ENCODE measurements around the gene TRPV5.
A peak's percentile ranks its signal among the peaks of the same experiment; 100 is the strongest.

Gene TRPV5

GRCh38 chr7:142908290-142908689 lies 25.3 kb downstream of the TRPV5 start:
- peak; percentile 22 for DNase-seq

- DNase-seq = no peak
Observed at GRCh38 chr7:142906643-142907042, 26.9 kb downstream of the TRPV5 start.

GRCh38 chr7:142905759-142906158 lies 27.8 kb downstream of the TRPV5 start:
- DNase-seq = no peak

DNA sequence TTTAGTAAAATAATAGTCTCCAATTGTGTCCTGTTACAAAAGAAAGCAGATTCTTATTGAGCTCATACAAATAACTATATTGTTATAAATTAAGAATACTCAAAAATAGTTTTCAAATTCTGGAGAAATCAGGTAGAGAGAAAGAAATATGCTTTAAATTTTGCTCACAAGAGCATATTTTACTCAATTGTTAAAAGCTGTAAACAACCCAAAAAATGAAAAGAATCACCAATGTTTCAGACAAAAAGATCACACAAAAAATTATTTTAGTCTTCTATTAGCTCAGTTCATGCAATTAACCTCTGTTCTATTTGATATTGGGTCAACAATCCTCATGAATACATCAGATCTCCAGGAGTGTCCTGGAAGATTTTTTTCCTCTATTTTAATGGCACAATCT lies 29.4 kb downstream of the TRPV5 start:
- DNase-seq = no peak

- peak; percentile 52 for DNase-seq
Observed at GRCh38 chr7:142901426-142902259, 31.9 kb downstream of the TRPV5 start.

DNA sequence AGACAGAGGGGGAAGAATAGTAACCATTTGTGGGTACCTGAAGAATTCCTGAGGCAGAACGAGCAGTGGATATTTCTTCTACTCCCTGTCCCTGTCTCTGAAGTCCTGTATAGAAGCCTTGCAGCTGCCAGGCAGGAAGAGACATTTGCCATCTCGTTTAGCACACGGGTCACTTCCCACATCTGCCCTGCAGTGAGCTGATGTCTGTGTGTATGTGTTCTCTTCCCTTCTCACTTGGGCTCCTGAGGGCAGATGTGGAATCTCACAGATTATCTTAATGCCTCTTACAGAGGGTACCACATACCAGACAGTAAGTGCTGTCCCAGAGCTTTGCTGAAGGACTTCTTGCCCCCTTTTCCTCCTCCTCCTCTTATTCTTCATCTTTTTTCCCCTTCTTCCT lies 33.9 kb downstream of the TRPV5 start:
- DNase-seq = peak; percentile 52

- DNase-seq = peak; percentile 87
Observed at GRCh38 chr7:142898377-142899170, 35.0 kb downstream of the TRPV5 start.

DNA sequence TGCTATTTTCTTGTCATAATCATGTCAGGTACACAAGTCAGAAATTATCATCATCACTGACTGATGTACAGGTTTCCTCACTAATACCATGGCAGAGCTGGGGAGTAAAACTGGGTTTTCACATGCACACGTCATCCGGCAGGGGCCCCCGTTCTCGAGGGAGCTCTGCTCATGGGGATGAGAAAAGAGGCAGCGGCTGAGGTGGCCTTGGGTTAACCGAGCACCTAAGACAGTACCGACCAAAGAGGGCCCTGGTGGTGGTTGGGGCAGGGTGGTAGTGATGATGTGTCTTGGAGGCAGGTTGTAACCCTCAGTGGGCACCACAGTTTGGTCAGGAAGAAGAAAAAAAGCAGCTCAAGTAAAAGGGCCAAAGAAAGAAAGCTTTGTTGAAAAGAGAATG lies 35.9 kb downstream of the TRPV5 start:
- DNase-seq = peak; percentile 29

GRCh38 chr7:142896741-142897379 lies 36.7 kb downstream of the TRPV5 start:
- DNase-seq = peak; percentile 19

GRCh38 chr7:142896151-142896550 lies 37.4 kb downstream of the TRPV5 start:
- DNase-seq = peak; percentile 32

DNA sequence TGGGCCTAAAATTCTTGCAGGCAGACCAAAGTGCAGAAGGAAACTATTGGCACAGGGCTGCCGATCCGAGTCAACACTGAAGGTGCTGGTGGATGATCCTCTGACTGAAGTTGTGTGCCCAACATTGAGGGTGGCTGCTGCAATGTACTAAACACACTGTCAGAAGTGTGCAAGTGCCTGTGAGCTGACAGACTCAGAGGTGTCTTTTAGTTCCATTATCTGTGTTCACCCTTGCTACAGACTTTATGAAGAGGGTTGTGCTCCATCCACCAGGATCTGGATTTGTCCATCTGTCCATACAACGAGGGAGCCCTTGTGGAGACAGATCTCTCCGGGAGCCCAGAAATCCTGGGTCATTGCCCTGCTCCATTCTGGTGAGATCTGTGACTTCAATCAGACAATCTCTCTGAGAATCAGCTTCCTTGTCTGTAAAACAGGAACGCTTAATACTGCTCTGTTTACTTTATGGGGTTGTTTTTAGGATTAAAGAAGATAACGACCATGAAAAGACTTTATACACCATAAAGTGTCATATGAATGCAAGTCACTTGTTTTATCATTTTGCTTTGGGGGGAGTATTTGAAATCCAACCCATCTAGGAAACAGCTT lies 38.5 kb downstream of the TRPV5 start:
- DNase-seq = peak; percentile 44

DNA sequence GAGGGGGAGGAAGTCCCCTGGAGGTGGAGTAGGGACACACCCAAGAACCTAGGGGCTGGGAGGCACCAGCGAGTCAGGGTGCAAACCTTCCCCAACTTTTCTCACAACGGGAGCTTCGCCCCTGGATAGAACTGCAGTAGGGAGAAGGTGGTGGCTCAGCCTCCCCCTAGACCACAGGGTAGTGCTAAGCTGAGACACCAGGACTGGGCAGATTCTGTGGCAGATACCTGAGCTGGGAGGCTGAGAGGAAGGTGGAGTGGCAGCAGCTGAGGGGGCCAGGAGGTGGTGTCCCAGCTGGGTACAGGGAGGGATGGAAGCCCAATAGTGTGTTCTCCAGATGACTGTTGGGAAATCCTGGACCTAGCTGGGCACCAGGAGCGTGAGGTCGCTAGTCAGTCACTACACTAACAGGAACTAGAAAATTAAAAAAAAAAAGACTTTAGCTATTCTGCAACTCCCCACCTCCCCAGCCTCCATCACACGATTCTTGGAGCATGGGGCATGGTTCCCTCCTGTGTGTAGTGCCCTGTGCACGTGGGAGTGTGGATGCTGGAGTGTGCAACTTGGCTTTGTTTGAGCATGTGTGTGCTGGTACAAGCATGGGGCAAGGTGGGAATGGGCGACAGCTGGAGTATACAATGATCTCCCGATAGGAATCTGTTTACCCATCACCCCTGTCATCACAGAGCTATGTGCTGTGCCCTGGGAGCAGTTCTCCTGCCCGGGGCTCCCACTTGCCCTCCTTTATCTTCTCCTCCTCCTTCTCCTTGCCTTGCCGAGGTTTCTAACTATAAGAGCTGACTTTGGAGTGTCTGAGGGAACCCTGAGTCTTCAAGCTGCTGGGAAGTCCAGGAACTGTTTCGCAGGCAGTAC lies 39.2 kb downstream of the TRPV5 start:
- peak; percentile 49 for DNase-seq

DNA sequence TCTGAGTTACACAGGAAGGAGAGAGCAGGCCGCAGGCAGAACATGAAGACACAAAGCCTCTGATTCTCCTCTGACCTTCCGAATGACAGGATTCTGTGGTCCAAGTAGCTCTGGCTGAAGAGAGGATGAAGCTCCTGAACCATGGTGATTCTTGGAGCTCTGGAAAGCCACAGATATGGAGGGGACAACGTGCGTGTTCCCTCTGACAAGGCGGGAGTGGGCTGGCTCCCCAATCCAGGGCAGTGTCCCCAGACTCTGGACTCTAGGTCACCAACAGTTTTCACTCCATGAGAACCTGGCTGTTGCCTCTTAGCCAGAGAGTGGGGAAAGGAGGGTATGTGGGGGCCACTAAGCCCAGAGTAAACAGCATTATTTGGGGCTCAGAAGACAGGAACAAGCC lies 40.6 kb downstream of the TRPV5 start:
- no peak for DNase-seq

DNA sequence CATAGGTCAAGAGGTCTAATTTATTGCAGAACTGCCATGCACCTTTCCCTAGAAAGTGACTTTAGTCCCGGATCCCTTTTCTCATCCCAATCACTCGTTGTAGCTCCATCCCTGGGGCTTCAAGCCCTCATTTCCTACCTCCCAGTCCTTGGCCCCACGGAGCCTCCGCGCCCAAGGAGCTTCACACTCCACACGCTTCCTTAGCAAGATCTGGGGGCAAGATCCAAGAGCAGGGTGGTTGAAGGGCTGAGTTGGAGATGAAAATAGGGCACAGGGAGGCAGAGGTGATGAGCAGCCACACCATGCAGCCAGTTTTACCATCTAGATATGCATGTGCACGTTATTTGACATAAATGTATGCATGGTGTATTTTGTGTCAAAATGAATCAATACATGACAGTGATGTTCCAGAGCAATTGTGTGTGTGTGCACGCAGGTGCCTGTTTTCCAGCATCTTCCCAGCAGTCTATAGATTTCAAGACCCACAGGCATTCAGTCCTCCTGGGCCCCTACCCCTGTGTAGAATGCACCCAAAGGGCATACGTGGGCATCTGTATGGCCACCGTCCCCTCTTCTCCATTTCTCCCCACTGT lies 42.0 kb downstream of the TRPV5 start:
- DNase-seq = peak; percentile 37

GRCh38 chr7:142890874-142891485 lies 42.6 kb downstream of the TRPV5 start:
- peak; percentile 39 for DNase-seq

DNA sequence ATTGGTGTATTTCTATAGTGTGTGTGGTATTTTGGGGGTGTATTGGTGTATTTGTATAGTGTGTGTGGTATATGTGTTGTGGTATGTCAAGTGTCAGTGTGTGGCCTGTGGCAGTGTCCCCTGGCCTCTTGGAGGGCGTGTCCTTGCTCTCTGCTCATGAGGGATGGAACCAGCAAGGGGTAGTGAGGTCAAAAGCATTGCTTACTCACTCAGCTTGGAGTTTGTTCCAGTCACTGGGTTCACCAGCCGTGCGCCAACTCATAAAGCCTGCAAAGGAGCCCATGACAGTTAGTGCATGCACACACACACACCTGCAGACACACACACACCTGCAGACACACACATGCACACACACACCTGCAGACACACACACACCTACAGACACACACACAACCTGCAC lies 43.7 kb downstream of the TRPV5 start:
- DNase-seq = peak; percentile 35

- no peak for DNase-seq
Observed at GRCh38 chr7:142887282-142888015, 46.1 kb downstream of the TRPV5 start.

DNA sequence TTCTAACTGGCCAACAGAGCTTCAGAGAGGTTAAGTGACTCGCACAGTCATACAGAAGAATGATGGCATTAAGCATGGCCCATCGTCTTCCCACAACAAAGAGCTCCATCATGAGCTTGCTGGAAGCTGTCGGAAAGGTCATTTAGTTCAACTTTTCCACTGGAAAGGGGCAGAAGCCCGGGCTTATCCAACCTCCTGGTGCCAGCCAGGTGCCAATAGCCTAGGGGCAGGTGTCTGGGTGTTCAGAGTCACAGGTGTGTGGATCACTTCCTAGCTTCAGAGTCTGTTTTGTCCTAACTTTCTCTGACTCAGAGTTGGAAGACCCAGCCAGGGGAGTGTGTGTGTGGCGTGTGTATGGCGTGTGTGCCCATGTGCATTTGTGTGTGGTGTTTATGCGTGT lies 46.7 kb downstream of the TRPV5 start:
- DNase-seq = peak; percentile 52

DNA sequence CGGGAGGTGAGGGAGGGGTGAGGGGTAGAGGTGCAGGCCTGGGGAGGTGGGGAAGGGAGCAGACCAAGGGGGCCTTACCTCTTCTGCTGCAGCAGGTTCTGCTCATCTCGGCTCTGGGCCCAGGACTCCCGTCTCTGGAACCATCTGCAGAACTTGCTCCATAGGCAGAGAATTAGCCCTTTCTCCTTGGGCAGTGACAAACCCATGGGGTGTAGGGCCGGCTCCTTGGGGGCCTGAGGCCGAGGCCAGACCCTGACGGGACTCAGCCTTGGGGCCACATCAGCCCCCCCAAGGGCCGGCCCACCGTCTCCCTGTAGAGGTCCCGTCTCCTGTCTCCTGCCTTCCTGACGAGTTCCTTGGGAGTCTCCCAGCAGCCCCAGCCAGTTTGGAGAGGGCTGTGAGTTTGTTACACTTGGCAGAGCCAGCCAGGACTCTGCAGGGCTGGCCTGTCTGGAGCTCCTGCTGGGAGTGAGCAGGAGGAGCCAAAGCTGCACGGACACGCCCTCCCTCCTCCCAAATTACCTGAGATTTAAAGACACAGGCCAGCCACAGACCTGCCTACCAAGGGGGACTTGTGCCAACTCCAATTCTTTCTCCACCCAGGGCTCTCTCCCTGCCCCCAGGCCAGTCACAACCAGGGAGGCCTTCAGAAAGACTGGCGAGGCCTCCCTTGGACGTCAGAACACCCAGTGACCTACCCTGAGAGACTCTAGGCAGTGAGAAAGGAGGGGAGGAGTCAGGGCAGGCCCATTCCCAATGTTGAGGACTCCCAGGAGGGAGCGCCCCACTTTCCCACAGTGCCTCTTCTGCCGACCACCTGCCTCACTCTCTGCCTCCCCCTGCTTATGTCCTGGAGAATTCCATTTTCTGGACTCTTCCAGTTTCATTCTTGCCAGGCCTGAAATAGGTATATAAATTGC lies 48.0 kb downstream of the TRPV5 start, which contains the start of gene TRPV6:
TSS of gene TRPV6 (minus strand) at position 435 of the 920 bp plus-strand sequence.
- peak; percentile 89 for DNase-seq

Measured in islet precursor cell (in vitro differentiated cells).